HG02642 (cell line): ENCODE measurements around the gene MPHOSPH9.
"Not testable (repeated sequence)": the region's sequence is repeated elsewhere in the genome, so short reads cannot be mapped to it uniquely, and the experiment has no call there.

Source experiments
- ATAC-seq: cut with Tn5 transposase; IDR thresholded peaks from one replicate; pipeline ENCODE4 v1.9.1; 2021; ENCODE audit warnings: mild to moderate bottlenecking; ENCODE audit not compliant: unreplicated experiment, poor library complexity

Gene MPHOSPH9

DNA sequence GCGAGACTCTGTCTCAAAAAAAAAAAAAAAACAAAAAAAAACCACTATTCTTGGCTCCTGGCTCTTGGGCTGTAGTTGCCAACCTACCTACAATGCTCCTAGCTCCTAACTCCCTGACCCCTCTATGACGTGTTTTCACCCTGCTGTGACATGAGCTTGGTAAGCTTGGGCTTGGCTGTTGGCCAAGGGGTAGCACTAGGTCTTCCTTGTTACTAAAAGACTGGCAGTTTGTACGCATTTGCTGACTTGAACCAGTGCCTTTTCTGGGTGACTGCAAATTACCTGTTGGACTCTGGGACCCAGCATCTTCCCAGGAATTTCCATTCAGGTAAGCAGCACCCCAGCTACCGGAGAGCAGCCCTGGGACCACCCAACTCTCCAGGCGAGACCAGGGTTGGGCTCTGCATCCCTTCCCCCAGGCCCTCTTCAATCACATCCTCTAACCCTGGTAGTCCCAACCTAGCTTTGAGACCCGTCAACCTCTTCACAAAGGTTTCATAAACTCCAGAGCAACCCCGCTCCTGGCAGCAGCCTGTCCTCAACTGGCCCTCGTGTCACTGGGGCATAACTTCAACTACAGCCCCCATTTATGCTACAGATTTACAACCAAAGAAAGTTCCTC is 30.4 kb upstream of the MPHOSPH9 start:
- no peak for ATAC-seq

DNA sequence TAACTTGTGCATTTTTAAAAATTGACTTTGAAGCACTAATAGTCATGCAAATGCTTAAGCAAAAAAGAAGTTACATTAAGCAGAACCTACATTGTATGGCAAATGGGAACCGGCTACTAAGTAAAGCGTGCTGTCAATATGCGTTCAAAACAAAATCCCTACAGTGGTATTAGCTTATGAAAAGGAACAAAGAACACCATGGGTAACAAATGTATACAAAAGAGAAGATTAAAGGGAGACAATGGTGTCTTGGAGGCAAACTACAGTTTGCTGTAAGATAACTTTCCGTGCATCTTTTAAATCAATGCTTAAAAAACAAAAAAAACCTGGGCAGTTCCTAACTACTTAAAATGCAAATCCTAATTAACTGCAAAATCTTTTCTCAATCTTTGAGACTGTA is 28.3 kb upstream of the MPHOSPH9 start:
- no peak for ATAC-seq

- ATAC-seq: no peak
Observed at GRCh38 chr12:123260081-123260480, 27.1 kb upstream of the MPHOSPH9 start.

DNA sequence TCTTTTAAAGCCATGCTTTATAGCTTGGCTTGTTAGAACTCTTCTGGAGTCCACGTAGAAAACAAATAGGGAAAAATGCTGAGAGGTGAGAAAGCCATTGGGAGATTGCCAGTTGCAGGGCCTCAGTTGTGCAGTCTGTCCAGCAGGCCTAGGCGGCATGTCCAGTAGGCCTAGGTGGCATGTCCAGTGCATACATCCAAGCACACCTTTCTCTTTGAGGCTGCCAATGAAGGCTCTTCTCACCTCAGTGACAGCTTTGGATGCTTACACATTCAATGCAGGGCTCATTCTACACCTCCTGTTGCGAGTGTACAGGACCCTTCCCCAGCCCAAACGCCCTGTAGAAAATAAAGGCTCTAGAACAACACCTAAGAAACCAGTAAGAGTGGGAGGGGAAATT is 25.7 kb upstream of the MPHOSPH9 start:
- no peak for ATAC-seq

GRCh38 chr12:123254853-123255446 is 22.0 kb upstream of the MPHOSPH9 start:
- no peak for ATAC-seq

DNA sequence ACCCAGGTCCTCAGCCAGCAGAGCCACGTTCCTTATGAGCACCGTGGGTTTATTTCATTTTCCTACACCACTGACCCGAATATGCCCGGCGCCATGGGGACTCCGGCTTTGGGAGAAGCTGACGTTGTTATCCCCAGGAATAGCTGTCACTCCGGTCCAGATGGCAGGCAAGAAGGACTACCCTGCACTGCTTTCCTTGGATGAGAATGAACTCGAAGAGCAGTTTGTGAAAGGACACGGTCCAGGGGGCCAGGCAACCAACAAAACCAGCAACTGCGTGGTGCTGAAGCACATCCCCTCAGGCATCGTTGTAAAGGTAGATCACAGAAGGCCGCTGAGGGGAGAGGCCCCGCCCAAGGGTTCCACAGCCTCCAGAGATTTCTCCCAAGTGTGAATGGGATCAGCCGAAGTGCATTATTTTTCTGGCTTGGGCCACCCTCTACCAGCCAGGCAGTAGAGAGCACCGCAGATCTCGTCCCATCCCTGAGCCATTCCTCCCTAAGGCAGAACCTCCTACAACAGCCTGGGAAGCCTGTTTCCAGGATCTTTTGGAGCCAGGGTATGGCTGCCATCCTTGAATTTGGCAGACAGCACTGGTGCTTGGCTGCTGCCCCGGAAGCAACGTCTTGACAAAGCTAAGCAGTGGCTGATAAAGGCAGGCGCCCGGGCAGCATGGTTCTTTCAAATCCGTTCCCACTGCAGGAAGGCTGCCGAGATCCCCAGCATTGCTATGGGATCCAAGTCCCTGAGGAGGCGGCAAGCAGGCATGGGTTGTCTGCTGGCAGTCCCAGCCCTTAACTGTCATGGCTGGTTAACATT is 20.9 kb upstream of the MPHOSPH9 start:
- no peak for ATAC-seq

DNA sequence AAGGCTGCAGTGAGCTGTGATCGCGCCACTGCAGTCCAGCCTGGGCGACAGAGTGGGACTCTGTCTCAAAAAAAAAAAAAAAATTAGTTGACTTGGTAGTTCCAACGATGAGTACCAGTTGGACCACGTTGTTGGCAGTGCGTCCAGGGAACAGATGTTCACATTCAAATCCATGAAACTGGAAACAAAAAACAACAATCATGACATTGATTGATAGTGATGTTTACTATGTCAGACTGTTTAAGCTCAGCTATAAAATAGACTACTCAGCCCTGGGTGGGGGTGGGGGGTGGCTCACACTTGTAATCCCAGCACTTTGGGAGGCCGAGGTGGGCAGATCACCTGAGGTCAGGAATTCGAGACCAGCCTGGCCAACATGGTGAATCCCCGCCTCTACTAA is 19.4 kb upstream of the MPHOSPH9 start:
- not testable (repeated sequence) for ATAC-seq

- ATAC-seq: no peak
Observed at GRCh38 chr12:123251403-123252076, 18.6 kb upstream of the MPHOSPH9 start.

- no peak for ATAC-seq
Observed at GRCh38 chr12:123250471-123251383, 17.8 kb upstream of the MPHOSPH9 start.

- not testable (repeated sequence) for ATAC-seq
Observed at GRCh38 chr12:123248996-123249741, 16.2 kb upstream of the MPHOSPH9 start.

DNA sequence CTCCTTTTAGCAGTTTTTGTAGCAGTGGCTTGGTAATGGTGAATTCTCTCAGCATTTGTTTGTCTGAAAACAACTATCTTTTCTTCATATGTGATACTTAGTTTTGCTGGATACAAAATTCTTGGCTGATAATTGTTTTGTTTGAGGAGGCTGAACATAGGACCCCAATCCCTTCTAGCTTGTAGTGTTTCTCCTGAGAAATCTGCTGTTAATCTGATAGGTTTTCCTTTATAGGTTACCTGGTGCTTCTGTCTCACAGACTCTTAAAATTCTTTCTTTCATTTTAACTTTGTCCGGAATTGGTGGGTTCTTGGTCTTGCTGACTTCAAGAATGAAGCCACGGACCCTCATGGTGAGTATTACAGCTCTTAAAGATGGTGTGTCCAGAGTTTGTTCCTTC is 15.2 kb upstream of the MPHOSPH9 start:
- not testable (repeated sequence) for ATAC-seq

GRCh38 chr12:123245678-123246077 is 12.7 kb upstream of the MPHOSPH9 start:
- no peak for ATAC-seq

- ATAC-seq: no peak
Observed at GRCh38 chr12:123243671-123244262, 10.8 kb upstream of the MPHOSPH9 start.

GRCh38 chr12:123242116-123242904 is 9.4 kb upstream of the MPHOSPH9 start:
- no peak for ATAC-seq

DNA sequence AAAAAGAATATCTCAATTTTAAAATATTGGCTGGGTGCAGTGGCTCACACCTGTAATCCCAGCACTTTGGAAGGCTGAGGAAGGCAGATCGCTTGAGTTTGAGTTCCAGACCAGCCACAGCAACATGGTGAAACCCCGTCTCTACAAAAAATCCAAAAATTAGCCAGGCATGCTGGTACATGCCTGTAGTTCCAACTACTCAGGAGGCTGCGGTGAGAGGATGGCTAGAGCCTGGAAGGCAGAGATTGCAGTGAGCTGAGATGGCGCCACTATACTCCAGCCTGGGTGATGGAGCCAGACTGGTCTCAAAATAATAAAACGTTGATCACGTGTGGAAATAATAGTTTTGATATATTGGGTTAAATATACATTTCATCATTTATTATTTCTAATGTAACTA is 6.0 kb upstream of the MPHOSPH9 start:
- no peak for ATAC-seq

DNA sequence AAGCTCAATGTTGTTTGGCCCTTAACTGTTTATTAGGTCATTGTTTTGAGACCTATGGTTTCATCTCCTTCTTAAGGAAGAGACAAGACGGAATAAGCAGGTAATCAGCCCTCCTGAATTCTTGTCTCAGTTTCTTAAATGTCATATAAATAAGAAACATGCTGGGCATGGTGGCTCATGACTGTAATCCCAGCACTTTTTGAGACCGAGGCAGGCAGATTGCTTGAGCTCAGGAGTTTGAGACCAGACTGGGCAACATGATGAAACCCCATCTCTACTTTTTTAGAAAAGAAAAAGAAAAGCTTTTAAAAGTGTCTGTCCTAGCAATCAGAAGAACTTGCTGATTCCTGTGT is 5.4 kb upstream of the MPHOSPH9 start:
- no peak for ATAC-seq

- no peak for ATAC-seq
Observed at GRCh38 chr12:123237646-123238329, 4.8 kb upstream of the MPHOSPH9 start.
